Stimulated activated CD8-positive, alpha-beta memory T cell treated with anti-CD3 and anti-CD28 coated beads, Interleukin-4, amount 100 ng/mL, for 24 hours (primary cell): Measurements from ENCODE around the gene TUBGCP5.

Source experiments
- DNase-seq: peaks from one replicate; pipeline ENCODE4 v3.0.0-alpha.2; 2020; ENCODE audit warnings: low read depth

Gene TUBGCP5

DNA sequence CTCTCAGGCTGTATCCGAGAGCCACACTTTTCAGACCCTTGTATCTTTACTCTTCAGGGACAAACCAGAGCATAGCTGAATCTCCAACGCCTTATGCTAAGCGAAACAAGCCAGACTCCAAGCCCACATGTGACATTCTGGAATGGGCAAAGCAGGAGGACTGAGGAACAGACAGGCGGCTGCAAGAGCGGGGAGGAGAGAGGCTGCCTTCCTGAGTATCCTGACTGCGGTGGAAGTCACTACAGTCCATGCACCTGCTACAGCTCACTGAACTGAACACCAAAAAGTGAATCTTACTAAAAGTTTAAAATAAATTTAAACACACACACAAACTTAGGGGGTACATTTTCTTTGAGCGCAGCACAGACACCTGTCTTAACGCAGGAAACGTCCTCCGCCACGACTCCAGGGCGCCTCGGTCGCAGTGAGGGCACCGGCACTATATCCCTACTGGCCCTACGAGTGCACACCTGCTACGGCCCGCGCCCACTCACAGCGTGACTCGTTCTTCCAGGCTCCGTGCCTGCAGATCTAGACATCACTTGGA is 60.6 kb downstream of the TUBGCP5 start:
- no peak for DNase-seq

DNA sequence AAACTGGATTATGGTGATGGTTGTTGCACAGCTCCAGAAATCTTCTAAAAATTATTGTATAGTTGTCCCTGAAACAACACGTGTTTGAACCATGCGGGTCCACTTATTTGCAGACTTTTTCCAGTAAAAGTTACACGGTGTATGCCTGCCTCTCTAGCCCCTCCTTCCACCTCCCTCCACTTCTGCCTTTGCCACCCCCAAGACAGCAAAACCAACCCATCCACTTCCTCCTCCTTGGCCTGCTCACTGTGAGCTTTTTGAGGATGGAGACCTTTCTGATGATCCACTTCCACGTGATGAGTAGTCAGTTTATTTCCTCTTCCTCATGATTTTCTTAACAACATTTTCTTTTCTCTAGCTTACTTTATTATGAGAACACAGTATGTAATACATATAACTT is 64.6 kb downstream of the TUBGCP5 start:
- no peak for DNase-seq

DNA sequence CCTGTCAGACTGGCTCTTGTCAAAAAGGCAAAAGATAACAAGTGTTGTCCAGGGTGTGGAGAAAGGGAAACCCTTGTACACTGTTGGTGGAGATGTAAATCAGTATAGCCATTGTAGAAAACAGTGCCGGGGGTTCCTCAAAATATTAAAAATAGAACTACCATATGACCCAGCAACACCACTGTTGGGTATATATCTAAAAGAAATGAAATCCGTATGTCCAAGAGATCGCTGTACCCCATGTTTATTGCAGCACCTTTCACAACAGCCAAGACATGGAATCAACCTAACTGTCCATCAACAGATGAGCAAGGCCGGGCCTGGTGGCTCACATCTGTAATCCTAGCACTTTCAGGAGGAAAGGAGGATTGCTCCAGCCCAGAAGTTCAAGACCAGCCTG is 65.4 kb downstream of the TUBGCP5 start:
- no peak for DNase-seq

DNA sequence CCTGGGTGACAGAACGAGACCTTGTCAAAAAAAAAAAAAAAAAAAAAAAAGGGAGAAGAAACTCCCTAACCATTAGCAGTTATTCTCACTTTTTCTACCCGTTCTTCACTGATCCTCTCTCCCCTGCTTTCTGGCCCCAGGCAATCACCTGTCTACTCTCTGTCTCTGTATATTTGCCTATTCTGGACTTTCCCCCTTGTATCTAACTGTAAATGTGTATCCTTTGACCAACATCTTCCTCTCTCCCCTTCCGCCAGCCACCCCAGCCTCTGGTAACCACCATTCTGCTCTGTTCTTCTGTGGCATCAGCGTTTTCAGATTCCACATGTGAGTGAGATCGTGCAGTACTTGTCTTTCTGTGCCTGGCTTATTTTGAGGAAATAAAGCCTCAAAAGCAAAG is 66.1 kb downstream of the TUBGCP5 start:
- DNase-seq = no peak

DNA sequence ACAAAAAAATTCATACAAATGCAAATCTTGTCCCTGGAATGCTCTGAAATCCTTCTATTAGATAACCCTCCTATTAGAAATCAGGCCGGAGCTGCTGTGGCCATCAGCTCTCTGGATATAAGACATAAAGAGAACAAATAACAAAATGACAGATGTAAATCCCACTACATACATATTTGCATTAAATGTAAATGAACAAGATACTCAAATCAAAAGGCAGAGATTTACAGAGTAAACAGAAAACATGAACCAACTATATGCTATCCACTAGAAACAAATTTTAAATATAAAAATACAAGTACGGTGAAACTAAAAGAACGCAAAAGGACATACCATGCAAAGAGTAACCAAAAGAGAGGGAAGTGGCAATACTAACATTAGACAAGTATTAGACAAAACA is 69.9 kb downstream of the TUBGCP5 start:
- no peak for DNase-seq

DNA sequence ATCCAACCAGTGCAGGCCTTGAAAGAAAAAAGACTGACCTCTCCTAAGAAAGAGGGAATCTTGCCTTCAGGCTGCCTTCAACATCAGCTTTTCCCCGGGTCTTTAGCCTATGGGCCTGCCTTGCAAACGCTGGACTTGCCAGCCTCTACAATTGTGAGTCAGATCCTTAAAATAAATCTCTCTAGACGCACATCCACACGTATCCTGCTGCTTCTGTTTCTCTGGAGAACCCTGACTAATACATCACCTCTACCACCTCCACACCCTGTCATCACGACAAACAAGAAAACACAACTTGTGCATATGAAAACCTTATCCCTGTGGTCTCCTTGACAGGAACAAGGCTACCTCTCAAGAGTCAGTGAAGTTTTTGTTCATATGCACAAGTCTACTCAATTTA is 71.0 kb downstream of the TUBGCP5 start:
- no peak for DNase-seq

DNA sequence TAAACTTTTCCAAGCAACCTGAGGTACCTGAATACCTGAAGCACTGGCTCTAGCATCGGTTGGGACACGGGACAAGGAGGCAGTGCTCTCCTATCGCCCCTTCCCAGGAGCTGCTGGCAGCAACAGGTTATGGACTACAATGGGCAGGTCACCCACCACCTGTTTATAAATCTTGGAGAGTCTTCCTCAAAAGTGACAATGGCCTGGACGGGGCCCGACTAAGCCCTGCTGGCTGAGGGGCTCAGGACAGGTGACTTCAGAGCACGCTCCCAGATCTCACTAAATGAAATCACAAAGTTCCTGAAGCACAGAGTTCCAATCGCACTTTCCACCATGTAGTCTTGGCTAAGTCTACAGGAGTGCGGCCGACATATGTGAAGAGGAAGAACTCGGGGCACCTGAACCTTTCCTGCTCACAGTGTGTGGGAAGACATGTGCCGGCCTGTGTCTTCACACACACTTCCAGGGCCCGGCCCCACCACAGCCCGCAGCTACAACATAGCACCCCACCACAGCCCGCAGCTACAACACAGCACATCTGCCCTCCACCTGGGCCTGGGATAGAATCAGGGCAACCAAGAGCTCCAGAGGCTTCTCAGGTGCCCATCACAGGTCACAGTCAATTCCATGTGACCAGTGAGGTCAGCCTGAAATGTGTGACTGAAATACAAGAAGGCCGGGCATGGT is 72.1 kb downstream of the TUBGCP5 start:
- DNase-seq = no peak

DNA sequence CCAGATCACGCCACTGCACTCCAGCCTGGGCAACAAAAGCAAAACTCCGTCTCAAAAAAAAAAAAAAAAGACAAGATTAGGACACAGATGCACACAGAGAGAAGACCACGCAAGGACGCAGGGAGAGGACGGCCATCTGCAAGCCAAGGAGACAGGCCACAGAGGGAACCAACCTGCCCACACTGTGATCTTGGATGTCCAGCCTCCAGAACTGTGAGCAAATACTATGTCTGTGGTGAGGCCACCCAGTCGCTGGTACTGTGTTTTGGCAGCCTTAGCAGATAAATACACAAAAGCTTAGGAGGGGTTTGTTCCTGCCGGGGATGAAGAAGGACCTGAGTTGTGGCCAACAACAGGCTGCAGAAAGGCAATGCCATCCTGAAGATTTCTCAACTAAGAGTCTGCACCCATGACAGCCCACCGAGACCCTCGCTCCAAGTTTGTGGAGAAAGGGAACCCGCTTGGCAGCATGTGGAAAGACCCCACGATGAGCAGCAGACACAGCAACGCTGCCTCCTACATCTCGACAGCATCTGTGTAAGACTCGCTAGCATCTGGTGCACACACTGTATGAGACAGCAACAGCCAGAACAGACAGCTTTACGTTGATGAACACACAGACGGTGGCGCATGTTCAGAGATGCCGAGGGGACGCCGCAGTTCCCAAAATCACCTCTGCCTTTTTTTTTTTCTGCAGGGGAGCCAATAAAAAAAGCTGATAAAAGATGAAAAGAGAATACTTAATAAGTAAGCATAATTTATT is 72.9 kb downstream of the TUBGCP5 start:
- no peak for DNase-seq

DNA sequence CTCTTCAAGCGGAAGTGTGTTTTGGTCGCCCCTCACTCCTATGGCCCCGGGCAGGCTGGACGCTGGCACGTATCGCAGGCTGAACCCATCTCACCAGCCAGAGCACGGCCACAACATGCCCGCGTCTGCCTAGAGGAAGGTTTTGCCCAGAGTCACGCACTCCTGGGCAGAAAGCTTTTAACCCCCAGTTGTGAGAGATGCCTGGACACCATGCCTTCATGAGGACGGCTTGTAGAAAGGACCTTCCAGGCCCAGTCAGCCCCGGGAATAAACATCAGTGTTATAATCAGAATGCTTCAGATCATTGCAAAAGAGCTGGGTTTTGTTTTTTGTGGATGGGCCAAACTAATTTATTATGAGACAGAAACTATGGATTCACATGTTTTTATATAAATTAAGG is 75.7 kb downstream of the TUBGCP5 start:
- DNase-seq = no peak

DNA sequence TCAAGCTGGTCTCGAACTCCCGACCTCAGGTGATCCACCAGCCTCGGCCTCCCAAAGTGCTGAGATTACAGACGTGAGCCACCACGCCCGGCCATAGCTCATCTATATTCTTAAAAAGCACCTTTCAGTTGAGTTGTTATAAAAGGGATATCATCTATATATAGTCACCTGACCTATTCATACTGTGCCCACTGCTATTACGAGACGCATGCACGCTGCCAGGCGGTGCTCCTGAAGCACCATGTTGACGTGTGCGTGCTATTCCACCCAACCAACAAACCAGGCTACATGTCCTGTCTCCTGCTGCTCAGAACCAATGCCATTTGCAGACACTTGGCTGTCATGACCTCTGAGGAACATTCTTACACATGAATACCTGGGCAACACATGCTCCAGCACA is 76.8 kb downstream of the TUBGCP5 start:
- no peak for DNase-seq

DNA sequence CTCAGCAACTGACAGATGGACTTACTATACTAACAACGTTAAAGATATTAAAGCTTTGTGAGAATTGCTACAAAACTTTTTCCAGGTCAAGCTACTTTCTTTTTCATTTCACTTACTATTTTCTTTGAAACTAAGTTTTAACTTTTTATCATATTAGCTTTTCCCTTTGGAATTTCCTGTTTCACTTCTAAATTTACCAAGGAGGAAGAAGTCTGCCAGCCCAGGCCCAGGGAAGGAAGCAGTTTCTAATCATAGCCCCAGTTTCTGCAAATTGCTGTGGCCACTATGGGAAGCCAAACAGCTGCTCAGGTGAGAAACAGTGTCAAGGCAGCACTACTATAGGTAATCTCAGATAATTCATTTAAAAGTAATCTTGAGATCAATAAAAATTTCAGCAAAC is 77.6 kb downstream of the TUBGCP5 start:
- DNase-seq = no peak

DNA sequence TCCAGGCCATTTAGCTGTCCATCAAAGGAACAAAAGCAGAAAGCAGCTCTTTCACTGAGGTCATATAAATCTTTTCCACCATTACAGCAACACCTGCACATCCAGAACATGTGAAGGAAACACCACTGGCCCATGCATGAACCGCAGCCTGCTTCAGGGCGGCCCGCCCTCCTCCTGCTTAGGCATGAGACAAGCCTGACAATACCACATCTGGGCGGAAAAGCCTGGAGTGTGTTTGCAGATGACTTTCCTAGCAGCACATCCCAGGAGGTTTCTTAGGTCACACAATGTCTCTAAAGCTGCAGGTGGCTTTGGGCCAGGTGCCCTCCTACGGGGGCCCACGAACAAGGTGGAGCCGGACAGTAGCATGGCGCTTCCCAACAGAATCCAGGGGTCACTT is 78.8 kb downstream of the TUBGCP5 start:
- DNase-seq = no peak

DNA sequence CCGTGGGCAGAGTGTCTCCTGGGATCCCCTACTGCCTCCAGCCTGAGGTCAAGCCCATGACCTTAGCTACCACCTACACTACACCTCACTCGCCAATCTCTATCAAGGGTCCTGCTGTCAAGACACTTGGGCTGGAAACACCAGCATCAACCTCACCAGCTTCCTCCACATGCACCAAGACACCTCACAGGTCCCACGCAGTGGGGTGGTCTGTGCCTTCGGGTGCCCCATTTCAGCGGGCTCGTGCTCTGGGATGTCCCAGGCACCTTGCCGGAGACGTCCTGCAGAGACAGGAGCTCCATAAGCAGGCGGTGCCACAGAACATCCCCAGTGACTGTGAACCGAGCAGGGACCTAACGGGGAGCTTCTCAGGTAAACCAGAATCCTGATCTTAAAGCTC is 79.2 kb downstream of the TUBGCP5 start:
- DNase-seq = no peak

DNA sequence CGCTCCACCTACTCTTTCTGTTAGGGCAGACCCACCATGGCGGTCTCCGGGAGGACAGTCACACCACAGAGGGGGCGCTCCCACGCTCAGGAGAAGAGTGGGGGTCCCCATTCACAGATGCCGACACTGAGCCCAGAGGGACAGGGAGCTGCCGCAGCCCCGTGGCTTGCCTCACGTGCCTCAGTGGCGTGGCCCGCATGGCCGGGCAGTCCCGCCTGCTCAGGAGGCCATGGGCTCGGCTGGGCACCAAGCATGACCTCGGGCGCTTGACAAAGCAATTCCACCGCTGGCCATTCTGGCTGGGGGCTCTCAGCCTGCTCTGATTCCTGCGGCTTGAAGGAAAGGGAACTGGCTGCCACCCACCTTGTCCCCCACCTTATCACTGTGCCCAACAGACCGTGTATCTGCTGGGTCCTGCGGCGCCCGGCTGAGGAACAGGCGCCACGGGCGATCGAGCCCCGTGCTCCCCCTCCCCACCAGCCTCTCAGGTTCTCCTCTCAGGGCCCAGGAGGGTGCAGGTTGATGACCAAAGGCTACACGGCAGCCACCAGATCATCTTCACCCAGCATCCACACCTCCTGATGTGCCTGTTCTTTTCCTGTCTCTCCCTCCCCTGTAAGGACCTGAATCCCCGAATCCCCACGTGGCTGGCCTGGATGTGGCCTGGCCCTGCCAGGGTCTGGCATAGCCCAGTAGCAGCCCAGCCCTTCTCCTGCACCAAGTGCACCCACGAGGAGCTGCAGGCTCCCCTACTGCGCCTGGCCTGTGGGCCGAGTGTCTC is 79.9 kb downstream of the TUBGCP5 start:
- no peak for DNase-seq

DNA sequence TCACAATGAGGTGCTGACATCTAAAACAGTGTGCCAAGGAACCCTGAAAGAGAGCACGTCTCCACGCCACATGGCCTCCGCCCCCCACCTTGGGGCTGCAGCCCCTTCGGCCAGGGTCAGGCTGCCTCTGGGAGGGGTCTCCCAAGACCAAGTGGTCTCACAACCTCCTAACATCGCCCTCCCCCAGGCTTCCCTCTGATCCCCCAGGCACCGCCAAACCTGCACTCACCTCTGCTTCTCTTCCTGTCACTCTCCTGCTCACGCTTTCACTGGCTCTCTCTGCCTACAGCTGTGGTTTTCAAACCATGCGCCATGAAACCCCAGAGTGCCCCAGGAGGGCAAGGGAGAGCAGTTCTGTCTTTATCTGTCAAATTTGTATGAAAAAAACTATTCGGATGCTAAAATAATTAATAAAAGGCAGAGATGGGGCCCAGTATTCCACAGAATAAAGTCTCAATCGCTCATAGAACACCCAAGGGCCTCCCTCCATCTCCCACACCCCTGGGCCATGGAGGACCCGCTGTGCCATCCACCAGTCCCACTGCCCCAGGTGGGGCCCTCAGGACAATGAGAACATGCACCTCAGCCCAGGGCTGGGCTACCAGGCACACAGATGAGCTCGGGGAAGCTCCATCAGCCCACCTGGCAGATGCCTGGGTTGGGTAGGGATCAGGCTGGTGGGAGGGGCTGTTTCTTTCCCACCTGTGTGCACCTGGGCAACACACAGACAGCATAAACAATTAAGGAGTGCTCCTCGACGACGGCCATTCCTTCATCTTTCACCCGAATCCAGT is 80.7 kb downstream of the TUBGCP5 start:
- no peak for DNase-seq

DNA sequence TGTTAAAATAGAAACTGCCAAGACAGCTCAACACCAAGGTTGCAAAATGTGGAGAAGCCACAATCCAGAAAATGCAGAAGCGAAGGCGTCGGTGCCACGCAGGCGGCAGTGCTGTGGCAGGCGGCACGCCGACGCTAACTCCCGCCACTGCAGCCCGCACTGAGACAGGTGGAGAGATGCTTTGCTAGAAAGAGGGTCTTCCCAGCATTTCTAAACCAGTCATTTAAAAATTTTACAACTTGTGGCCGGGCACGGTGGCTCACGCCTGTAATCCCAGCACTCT is 82.5 kb downstream of the TUBGCP5 start:
- no peak for DNase-seq

DNA sequence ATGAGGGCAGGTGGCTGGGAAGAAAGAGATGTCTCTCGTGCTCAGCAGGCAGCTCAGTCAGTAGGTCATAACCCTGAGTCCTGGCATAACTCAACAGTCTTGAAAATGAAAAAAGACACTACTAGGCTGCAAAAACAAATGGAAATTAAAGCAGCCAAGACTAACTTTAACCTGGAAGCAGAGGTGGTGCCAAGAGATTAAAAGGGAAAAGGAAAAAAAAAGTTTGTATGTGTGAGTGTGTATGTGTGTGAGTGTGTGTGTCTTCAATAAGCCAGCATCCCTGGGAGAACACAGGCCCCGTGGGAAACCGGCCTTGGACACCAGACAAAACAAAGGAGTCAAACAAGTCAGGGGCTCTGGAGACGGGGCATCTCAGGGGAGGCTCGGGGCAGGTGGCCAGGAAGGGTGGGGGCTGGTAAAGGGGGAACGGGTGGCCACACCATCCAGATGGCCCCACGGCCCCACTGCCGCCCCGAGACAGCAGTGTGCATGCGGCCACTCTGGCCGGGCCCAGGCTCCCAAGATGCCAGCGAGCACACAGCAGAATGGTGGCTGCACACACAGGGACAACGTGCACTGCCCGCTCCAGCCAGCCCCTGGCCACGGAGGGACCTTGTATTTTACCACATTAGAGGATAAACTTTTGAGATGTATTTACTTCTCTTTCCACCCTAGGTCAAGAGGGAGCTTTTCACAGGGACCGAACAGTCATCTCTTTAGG is 83.0 kb downstream of the TUBGCP5 start:
- DNase-seq = no peak

DNA sequence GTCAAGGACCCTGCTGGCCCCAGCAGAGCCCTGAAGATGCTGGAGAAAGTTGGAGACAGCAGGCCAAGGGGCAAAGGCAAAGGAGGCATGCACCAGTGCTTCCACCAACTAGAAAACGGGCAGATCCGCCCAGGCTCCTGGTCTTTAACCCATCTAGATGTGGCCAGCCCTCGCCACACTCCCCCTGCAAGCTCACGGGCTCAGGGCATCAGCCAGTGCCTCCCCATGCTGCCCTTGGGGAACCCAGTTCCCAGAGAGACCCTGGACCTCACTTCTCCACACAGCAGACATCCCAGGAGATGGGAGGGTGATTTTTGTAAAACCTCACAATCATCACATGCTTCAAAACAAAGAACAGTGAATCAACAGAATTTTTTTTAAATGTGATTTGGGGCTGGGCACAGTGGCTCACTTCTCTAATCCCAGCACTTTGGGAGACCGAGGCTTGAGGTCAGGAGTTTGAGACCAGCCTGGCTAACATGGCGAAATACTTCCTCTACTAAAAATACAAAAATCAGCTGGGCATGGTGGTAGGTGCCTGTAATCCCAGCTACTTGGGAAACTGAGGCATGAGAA is 83.7 kb downstream of the TUBGCP5 start:
- no peak for DNase-seq

DNA sequence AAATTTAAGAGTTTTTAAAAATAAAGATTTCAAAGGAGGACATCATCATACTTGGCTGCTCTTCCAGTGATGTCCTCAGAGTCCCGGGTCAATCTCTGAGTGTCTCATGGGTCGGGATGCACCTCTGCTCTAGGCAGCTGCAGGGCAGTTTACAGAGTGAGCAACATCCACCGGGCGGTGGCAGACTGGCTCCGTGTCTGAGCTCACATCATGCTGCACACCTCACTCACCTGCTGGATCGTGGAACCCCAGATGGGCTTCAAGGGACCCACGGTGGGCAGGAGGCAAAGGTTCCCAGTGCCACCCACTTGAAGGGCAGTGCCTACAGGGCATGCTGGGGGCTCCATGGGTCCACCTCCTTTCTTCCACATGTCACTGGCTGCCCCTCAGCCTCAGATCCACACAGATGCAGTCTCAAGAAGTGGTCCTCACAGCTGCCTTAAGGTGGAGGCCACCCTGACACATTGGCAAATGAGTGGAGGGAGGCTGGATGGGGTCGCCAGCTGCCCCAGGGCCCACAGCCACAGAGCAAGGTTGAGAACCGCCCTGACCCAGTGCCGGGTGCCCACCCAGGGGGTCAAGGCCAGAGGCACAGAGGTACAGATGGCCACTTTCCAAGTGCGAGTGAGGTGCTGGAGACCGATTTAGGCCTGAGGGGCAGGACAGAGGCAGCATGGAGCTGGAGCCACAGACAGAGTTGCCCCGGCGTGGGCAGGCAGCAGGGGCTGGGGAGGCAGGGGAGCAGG is 84.4 kb downstream of the TUBGCP5 start:
- DNase-seq = no peak

DNA sequence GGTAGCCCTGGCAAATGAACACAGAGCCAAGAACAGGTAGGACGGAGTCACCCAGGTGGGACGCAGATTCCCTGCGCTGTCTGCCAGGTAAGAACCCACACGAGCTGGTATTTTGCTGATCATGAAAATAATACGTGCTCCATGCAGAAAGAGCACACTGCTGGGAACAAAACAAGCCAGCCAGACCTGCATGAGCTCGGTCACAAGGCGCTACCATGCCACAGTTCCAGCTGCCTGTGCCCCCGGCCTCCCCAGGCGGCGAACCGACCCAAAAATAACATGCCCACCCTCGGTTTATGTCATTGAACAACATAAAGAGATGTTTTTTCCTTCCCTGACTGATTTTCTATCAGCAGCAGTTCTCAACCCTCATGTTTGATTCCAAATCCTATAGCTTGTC is 85.0 kb downstream of the TUBGCP5 start:
- DNase-seq = no peak
